Activated T-cell treated with anti-CD3 and anti-CD28 coated beads, Interleukin-2, amount 50 U/mL, for 1 hour (primary cell): Measurements from ENCODE around the gene NEDD1.

Experiments used
- DNase-seq: peaks from one replicate; pipeline ENCODE4 v3.0.0-alpha.2; 2020

Gene NEDD1

GRCh38 chr12:96906849-96907670, at the start of gene NEDD1:
Gene NEDD1, plus strand, starts transcription at chr12:96907257. Its CDS starts 2,503 bp downstream, at chr12:96909760.
- peak; percentile 84 for DNase-seq

- DNase-seq, result no peak
Measured at GRCh38 chr12:96858162-96858561, 48.9 kb upstream of the NEDD1 start.

GRCh38 chr12:96861656-96862055, 45.4 kb upstream of the NEDD1 start:
- no peak for DNase-seq

- DNase-seq, result no peak
Measured at GRCh38 chr12:96862326-96862725, 44.7 kb upstream of the NEDD1 start.

GRCh38 chr12:96864335-96864734, 42.7 kb upstream of the NEDD1 start:
- DNase-seq, result no peak

GRCh38 chr12:96866801-96867590, 40.1 kb upstream of the NEDD1 start:
- DNase-seq, result no peak

GRCh38 chr12:96870946-96871345, 36.1 kb upstream of the NEDD1 start:
- DNase-seq, result no peak

GRCh38 chr12:96872961-96873360, 34.1 kb upstream of the NEDD1 start:
- no peak for DNase-seq

GRCh38 chr12:96874211-96874610, 32.8 kb upstream of the NEDD1 start:
- no peak for DNase-seq

GRCh38 chr12:96876966-96877365, 30.1 kb upstream of the NEDD1 start:
- no peak for DNase-seq

GRCh38 chr12:96878704-96879103, 28.4 kb upstream of the NEDD1 start:
- DNase-seq, result no peak

GRCh38 chr12:96879301-96879700, 27.8 kb upstream of the NEDD1 start:
- no peak for DNase-seq

- DNase-seq, result no peak
Measured at GRCh38 chr12:96880220-96880619, 26.8 kb upstream of the NEDD1 start.

GRCh38 chr12:96881608-96882007, 25.4 kb upstream of the NEDD1 start:
- no peak for DNase-seq

- no peak for DNase-seq
Measured at GRCh38 chr12:96882862-96883261, 24.2 kb upstream of the NEDD1 start.

- DNase-seq, result no peak
Measured at GRCh38 chr12:96883571-96883970, 23.5 kb upstream of the NEDD1 start.

GRCh38 chr12:96886998-96887677, 19.9 kb upstream of the NEDD1 start:
- DNase-seq, result no peak

GRCh38 chr12:96889273-96889933, 17.7 kb upstream of the NEDD1 start:
- DNase-seq, result no peak

- no peak for DNase-seq
Measured at GRCh38 chr12:96890331-96890730, 16.7 kb upstream of the NEDD1 start.

GRCh38 chr12:96892104-96892503, 15.0 kb upstream of the NEDD1 start:
- no peak for DNase-seq

- no peak for DNase-seq
Measured at GRCh38 chr12:96897421-96897820, 9.6 kb upstream of the NEDD1 start.

- DNase-seq, result no peak
Measured at GRCh38 chr12:96901175-96901574, 5.9 kb upstream of the NEDD1 start.

- no peak for DNase-seq
Measured at GRCh38 chr12:96902076-96902475, 5.0 kb upstream of the NEDD1 start.
